HG03175 (cell line): ENCODE data around the gene EXOC4.
"Not testable (repeated sequence)": the region's sequence is repeated elsewhere in the genome, so short reads cannot be mapped to it uniquely, and the experiment has no call there.

ENCODE experiments used
- ATAC-seq: cut with Tn5 transposase; IDR thresholded peaks from one replicate; pipeline ENCODE4 v1.9.1; 2021; ENCODE audit warnings: mild to moderate bottlenecking, moderate library complexity; ENCODE audit not compliant: unreplicated experiment

EXOC4 gene

GRCh38 chr7:133275008-133275407 is 22.1 kb downstream of the EXOC4 start:
- no peak for ATAC-seq

- no peak for ATAC-seq
These were observed 22.7 kb downstream of the EXOC4 start for GRCh38 chr7:133275446-133276095.

- not testable (repeated sequence) for ATAC-seq
These were observed 26.1 kb downstream of the EXOC4 start for GRCh38 chr7:133278975-133279374.

GRCh38 chr7:133282094-133282493 is 29.2 kb downstream of the EXOC4 start:
- ATAC-seq: no peak

- ATAC-seq: no peak
These were observed 31.2 kb downstream of the EXOC4 start for GRCh38 chr7:133284092-133284491.

- ATAC-seq: no peak
These were observed 36.1 kb downstream of the EXOC4 start for GRCh38 chr7:133288970-133289369.

- ATAC-seq: no peak
These were observed 37.2 kb downstream of the EXOC4 start for GRCh38 chr7:133290041-133290440.

GRCh38 chr7:133290676-133291333 is 37.9 kb downstream of the EXOC4 start:
- no peak for ATAC-seq

- ATAC-seq: no peak
These were observed 39.8 kb downstream of the EXOC4 start for GRCh38 chr7:133292631-133293030.

- ATAC-seq: no peak
These were observed 40.7 kb downstream of the EXOC4 start for GRCh38 chr7:133293384-133294160.

- ATAC-seq: no peak
These were observed 41.4 kb downstream of the EXOC4 start for GRCh38 chr7:133294234-133294633.

- no peak for ATAC-seq
These were observed 42.6 kb downstream of the EXOC4 start for GRCh38 chr7:133295484-133295883.

GRCh38 chr7:133297093-133297492 is 44.2 kb downstream of the EXOC4 start:
- no peak for ATAC-seq

GRCh38 chr7:133298080-133298479 is 45.2 kb downstream of the EXOC4 start:
- ATAC-seq: no peak

- ATAC-seq: no peak
These were observed 46.8 kb downstream of the EXOC4 start for GRCh38 chr7:133299676-133300075.

GRCh38 chr7:133300088-133300487 is 47.2 kb downstream of the EXOC4 start:
- ATAC-seq: no peak

- ATAC-seq: no peak
These were observed 47.9 kb downstream of the EXOC4 start for GRCh38 chr7:133300811-133301210.

- ATAC-seq: no peak
These were observed 48.6 kb downstream of the EXOC4 start for GRCh38 chr7:133301444-133301843.

- no peak for ATAC-seq
These were observed 50.5 kb downstream of the EXOC4 start for GRCh38 chr7:133303372-133303771.

- ATAC-seq: no peak
These were observed 51.1 kb downstream of the EXOC4 start for GRCh38 chr7:133303931-133304330.

GRCh38 chr7:133309333-133309732 is 56.5 kb downstream of the EXOC4 start:
- ATAC-seq: no peak
